ENCODE data around the gene H2BK1.
A peak's percentile ranks its signal among the peaks of the same experiment; 100 is the strongest.

DNA sequence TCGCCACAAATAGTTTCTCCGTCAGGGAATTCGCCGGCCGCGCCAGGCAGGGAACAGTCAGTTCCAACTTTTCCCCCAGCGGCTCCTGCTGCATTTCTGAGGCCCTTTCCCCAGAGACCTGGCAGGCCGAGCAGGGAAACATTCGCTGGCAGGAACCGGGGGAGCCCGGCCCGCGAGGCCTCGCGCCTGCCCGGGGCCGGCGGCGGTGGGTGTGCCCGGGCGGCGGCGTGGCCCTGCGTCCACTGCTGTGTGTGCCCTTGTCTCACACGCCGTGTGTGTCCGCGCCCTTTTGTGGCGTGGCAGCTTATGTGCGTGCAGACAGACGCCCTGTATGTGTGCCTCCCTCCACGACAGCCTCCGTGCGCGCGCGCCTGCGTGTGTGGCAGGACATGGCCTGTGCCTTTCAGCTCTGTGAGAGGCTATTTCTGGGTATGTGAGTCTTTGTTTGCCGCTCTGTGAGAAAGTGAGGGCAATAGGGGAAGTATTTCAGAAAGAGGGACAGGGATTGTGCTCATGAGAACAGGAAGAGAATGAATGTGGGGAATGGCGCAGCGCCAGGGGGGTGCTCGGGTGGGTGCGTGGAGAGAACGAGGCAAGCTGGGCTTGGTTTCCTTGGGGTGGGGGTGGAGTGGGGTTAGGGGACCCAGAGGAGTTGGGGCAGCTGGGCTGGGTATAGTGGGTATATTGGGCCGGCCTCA, 38.9 kb upstream of the H2BK1 start:
- TF ChIP-seq, protein P1, sequence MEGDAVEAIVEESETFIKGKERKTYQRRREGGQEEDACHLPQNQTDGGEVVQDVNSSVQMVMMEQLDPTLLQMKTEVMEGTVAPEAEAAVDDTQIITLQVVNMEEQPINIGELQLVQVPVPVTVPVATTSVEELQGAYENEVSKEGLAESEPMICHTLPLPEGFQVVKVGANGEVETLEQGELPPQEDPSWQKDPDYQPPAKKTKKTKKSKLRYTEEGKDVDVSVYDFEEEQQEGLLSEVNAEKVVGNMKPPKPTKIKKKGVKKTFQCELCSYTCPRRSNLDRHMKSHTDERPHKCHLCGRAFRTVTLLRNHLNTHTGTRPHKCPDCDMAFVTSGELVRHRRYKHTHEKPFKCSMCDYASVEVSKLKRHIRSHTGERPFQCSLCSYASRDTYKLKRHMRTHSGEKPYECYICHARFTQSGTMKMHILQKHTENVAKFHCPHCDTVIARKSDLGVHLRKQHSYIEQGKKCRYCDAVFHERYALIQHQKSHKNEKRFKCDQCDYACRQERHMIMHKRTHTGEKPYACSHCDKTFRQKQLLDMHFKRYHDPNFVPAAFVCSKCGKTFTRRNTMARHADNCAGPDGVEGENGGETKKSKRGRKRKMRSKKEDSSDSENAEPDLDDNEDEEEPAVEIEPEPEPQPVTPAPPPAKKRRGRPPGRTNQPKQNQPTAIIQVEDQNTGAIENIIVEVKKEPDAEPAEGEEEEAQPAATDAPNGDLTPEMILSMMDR (IDR thresholded peaks at IDR 0.05) = no peak
- TF ChIP-seq POLR2A (IDR thresholded peaks at IDR 0.05) = peak in 1 of 2 donors; percentile 22

All from uterus (tissue), 2 donors.